Measurements from ENCODE around the gene LCE1B. TPM values are rescaled to one million over a fixed set of nuclear protein-coding genes. Genes with fewer than 3 reads are reported as not detected.

The LCE1B gene
- not detected in 2 replicates for total RNA-seq (2014; rRNA removed; shearing (Covaris generic))
- polyA plus RNA-seq (2015; cell fraction: cytosol; rRNA removed) = not detected in 2 replicates
- polyA plus RNA-seq (2015; cell fraction: nucleus; rRNA removed) = not detected in 2 replicates

DNA sequence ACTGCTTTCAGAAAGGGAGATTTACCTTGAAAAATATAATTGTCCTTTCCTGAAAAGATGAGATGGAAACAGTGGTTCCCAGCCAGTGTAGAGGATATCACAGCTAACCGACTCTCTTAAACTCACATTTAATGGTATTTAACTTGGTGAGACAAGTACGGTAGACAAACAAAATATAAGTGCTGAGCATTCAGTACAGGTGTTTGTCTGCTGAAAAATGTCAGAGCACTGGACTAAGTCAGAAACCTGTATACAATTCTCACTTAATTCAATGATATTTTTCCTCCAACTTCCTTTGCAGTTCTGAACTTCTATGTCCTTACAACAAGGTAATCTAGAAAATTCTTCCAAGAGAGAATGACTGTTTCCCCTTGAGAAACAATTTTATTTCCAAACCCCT lies at the start of gene LCE1B:
LCE1B (plus strand) TSS at position 301 of the 400 bp plus-strand sequence. CDS start 476 bp downstream, outside the sequence.
- in situ Hi-C loops (cut with HindIII; ENCODE audit: low pct_unique_long_range_greater_than_20kb, low sequenced_read_pairs) = no loop called here
- no peak for DNase-seq (ENCODE audit: low read depth, low spot score)

- peak; percentile 26 for DNase-seq (ENCODE audit: low read depth, low spot score)
- in situ Hi-C loops (cut with HindIII; ENCODE audit: low pct_unique_long_range_greater_than_20kb, low sequenced_read_pairs) = no loop called here
These were observed 42.8 kb upstream of the LCE1B start for GRCh38 chr1:152768847-152769533.

DNA sequence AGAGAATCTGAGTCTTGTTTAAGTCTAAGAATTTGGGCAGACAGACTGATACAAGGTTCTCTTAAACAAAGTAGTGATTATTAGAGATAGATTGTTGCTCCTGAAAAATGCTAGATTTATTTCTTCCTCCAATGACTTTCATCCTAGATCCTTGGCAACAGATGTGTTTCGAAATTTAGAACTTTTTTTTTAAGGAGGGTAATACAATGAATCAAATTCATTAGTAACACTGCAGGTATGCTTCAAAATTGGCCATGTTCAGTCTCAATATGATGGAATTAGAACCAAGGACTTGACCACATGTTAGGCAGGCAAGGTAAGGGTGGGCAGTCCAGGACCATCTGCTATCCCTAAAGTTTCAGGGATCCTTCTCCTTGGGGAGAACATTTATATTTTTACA lies 41.4 kb upstream of the LCE1B start:
- in situ Hi-C loops (cut with HindIII; ENCODE audit: low pct_unique_long_range_greater_than_20kb, low sequenced_read_pairs) = no loop called here
- DNase-seq (ENCODE audit: low read depth, low spot score) = no peak

GRCh38 chr1:152774875-152775274 lies 36.9 kb upstream of the LCE1B start, which contains the start of gene LCE1F:
TSS of gene LCE1F (plus strand) at chr1:152775140. CDS start at chr1:152776372, 1,232 bp downstream.
- in situ Hi-C loops (cut with HindIII; ENCODE audit: low pct_unique_long_range_greater_than_20kb, low sequenced_read_pairs) = no loop called here
- peak; percentile 30 for DNase-seq (ENCODE audit: low read depth, low spot score)

DNA sequence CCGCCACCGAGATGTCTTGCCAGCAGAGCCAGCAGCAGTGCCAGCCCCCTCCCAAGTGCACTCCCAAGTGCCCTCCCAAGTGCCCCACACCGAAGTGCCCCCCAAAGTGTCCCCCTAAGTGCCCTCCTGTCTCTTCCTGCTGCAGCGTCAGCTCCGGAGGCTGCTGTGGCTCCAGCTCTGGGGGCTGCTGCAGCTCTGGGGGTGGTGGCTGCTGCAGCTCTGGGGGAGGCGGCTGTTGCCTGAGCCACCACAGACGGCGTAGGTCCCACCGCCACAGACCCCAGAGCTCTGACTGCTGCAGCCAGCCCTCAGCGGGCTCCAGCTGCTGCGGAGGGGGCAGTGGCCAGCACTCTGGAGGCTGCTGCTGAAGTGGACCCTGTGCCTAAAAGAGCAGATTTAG lies 35.4 kb upstream of the LCE1B start:
- no peak for DNase-seq (ENCODE audit: low read depth, low spot score)
- in situ Hi-C loops (cut with HindIII; ENCODE audit: low pct_unique_long_range_greater_than_20kb, low sequenced_read_pairs) = no loop called here

- in situ Hi-C loops (cut with HindIII; ENCODE audit: low pct_unique_long_range_greater_than_20kb, low sequenced_read_pairs) = no loop called here
- peak; percentile 80 for DNase-seq (ENCODE audit: low read depth, low spot score)
These were observed 34.1 kb upstream of the LCE1B start for GRCh38 chr1:152777510-152778137.

- in situ Hi-C loops (cut with HindIII; ENCODE audit: low pct_unique_long_range_greater_than_20kb, low sequenced_read_pairs) = no loop called here
- no peak for DNase-seq (ENCODE audit: low read depth, low spot score)
These were observed 28.7 kb upstream of the LCE1B start for GRCh38 chr1:152783095-152783494.

DNA sequence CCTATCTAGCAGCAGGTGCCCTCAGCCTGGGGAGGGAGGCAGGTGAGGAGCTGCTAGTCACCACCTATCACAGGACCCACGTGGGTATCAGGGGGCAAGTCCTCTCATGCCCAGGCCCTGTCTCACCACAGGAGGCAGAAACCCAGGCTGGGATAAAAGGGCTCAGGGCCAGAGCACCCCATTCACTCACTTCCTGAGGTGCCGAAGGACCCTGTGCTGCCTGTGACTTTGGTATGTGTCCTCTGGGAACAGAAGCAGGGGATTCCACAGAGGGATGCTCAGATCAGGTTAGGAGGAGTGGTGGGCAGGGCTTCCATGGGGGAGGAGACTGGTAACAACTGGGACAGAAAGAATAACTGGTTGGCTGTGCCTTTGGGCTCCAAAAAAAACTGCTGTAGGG lies 25.7 kb upstream of the LCE1B start, which contains the start of gene LCE1E:
LCE1E (plus strand) TSS at position 181 of the 400 bp plus-strand sequence. CDS start 1,043 bp downstream, outside the sequence.
- in situ Hi-C loops (cut with HindIII; ENCODE audit: low pct_unique_long_range_greater_than_20kb, low sequenced_read_pairs) = no loop called here
- no peak for DNase-seq (ENCODE audit: low read depth, low spot score)

GRCh38 chr1:152795686-152796085 lies 16.1 kb upstream of the LCE1B start:
- in situ Hi-C loops (cut with HindIII; ENCODE audit: low pct_unique_long_range_greater_than_20kb, low sequenced_read_pairs) = no loop called here
- peak; percentile 28 for DNase-seq (ENCODE audit: low read depth, low spot score)

GRCh38 chr1:152796421-152796820 lies 15.3 kb upstream of the LCE1B start, which contains the start of gene LCE1D:
TSS of gene LCE1D (plus strand) at chr1:152796721. CDS start at chr1:152797795, 1,074 bp downstream.
- in situ Hi-C loops (cut with HindIII; ENCODE audit: low pct_unique_long_range_greater_than_20kb, low sequenced_read_pairs) = no loop called here
- DNase-seq (ENCODE audit: low read depth, low spot score) = no peak

- in situ Hi-C loops (cut with HindIII; ENCODE audit: low pct_unique_long_range_greater_than_20kb, low sequenced_read_pairs) = no loop called here
- no peak for DNase-seq (ENCODE audit: low read depth, low spot score)
These were observed 10.4 kb upstream of the LCE1B start for GRCh38 chr1:152801333-152801732.

DNA sequence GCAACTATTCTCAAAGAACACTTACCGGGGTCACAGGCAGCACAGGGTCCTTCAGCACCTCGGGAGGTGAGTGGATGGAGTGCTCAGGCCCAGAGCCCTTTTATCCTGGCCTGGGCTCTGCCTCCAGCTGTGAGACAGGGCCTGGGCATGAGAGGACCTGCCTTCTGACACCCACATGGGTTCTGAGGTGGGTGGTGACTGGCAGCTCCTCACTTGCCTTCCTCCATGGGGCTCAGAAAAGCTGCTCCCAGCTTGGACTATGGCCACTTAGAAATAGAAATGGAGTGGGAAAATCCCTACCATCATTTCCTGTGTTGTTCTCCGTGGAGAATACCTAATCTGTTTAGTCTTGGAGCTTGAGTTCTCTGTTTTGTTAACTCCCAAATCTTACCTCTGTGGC lies 5.2 kb upstream of the LCE1B start, which contains the start of gene LCE1C:
LCE1C (minus strand) TSS at position 76 of the 400 bp plus-strand sequence. CDS start 1,173 bp downstream, outside the sequence.
- in situ Hi-C loops (cut with HindIII; ENCODE audit: low pct_unique_long_range_greater_than_20kb, low sequenced_read_pairs) = no loop called here
- DNase-seq (ENCODE audit: low read depth, low spot score) = no peak

DNA sequence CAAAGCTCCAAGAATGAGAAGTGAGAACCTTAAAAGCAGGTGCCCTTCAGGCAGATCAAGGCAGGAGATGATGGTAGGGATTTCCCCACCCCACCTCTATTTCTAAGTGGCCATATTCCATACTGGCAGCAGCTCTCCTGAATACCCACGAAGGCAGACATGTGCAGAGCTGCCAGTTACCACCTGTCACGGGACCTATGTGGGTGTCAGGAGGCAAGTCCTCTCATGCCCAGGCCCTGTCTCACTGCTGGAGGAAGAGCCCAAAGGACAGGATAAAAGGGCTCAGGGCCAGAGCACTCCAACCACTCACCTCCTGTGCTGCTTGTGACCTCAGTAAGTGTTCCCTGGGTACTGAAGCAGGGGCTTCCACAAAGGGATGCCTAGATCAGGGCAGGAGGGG lies 721 bp upstream of the LCE1B start:
- in situ Hi-C loops (cut with HindIII; ENCODE audit: low pct_unique_long_range_greater_than_20kb, low sequenced_read_pairs) = no loop called here
- no peak for DNase-seq (ENCODE audit: low read depth, low spot score)

- in situ Hi-C loops (cut with HindIII; ENCODE audit: low pct_unique_long_range_greater_than_20kb, low sequenced_read_pairs) = no loop called here
- no peak for DNase-seq (ENCODE audit: low read depth, low spot score)
These were observed 5.5 kb downstream of the LCE1B start for GRCh38 chr1:152817309-152817708.

DNA sequence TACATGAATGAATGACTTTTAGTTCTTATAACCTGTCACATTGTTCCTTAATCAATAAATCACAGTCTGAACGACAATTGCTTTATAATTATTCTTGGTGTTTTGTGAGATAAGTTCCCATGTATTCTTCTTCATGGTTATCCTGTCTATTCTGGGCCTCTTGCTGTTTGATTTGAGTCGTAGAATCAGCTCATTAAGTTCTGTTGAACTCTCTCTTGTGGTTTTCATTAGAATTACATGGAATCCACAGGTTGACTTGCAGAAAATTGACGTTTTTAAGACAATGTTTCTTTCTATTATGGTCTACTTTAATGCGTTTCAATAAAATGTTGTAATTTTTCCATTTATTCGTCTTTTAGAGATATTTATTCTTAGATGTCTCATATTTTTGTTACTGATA lies 11.5 kb downstream of the LCE1B start:
- DNase-seq (ENCODE audit: low read depth, low spot score) = no peak
- in situ Hi-C loops (cut with HindIII; ENCODE audit: low pct_unique_long_range_greater_than_20kb, low sequenced_read_pairs) = no loop called here

GRCh38 chr1:152824964-152825363 lies 13.2 kb downstream of the LCE1B start:
- no peak for DNase-seq (ENCODE audit: low read depth, low spot score)
- in situ Hi-C loops (cut with HindIII; ENCODE audit: low pct_unique_long_range_greater_than_20kb, low sequenced_read_pairs) = no loop called here

DNA sequence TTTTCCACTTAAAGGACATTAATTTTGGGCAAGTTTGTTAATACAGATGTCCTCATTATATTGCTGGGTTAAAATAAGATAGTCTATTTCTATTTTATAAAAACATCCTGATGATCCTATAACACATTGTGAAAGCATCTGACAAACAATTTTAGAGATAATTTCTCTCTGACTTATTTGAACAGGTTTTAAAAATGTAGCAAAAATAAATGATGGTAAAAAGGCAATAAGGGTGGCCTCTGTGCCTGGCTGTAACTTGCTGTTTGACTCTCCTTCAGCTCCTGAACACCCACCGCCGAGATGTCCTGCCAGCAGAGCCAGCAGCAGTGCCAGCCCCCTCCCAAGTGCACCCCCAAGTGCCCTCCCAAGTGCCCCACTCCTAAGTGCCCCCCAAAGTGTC lies 15.4 kb downstream of the LCE1B start, which contains the start of gene LCE1A:
LCE1A (plus strand) TSS at position 301 of the 400 bp plus-strand sequence; CDS start at position 301, 0 bp downstream.
- in situ Hi-C loops (cut with HindIII; ENCODE audit: low pct_unique_long_range_greater_than_20kb, low sequenced_read_pairs) = no loop called here

GRCh38 chr1:152836870-152837269 lies 25.1 kb downstream of the LCE1B start:
- DNase-seq (ENCODE audit: low read depth, low spot score) = no peak
- in situ Hi-C loops (cut with HindIII; ENCODE audit: low pct_unique_long_range_greater_than_20kb, low sequenced_read_pairs) = no loop called here

More for the DNA sequence above, 15.4 kb downstream of the LCE1B start, which contains the start of gene LCE1A:
- no peak for DNase-seq (ENCODE audit: low read depth, low spot score)

Data from SK-MEL-5 (cell line).